CD4-positive, alpha-beta T cell treated with Interleukin-17A for 1 hour (primary cell): ENCODE measurements around the gene C14orf132.

Experiments
- DNase-seq: peaks from one replicate; pipeline ENCODE4 v3.0.0-alpha.2; 2020

Gene C14orf132

DNA sequence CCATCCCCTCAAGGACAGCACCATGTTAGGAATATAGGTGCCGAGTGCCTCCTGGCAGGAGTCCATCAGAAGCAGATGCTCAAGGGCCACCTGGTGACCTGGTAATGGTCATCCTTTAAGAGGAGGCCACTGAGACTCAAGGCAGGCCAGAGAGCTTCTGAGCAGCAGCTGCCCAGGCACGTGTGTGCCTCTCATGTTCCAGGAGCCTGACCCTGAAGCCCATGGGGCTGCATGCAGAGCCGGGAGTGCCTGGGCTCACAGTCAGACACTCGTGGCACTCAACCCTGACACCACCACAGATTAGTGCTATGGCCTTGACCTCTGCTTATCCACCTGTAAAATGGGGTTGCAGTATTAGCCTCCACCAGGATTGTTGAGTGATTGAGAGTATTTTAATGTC is 45.6 kb downstream of the C14orf132 start:
- no peak for DNase-seq

DNA sequence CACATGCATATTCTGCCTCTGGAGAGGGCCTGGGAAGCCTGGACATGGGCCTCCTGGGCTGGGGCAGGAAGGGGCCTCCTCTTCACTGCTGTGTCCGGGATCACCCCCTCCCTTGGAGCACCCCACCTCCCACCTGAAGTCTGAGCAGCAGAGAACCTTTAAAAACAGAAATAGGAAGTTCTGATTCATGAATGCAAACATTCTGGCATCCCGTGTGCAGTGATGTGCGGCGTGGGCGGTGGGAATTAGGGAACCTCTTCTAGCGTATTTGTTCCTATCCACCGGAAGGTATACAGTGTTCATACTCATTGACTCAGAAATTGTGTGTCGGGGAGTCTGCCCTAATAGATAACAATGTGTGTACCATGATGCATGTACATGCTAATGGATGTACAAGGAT is 46.2 kb downstream of the C14orf132 start:
- no peak for DNase-seq

DNA sequence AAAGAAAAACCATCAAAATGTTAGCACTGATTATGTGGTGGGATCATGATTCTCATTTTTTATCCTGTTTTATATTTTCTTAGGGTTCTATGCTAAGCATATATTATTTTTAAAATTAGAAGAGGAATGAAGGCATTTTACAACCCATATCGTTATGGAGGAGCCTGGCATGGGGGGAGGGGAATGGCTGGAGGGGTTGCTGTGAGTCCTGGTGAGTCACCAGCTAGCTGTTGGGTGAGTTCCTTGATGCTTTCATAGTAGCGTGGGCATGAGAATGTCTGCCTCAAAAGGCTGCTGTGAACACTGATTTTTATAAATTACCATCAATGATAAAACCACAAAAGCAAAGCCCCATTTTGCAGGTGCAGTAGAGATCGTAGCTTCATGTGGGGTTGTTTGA is 46.9 kb downstream of the C14orf132 start:
- DNase-seq, result no peak

DNA sequence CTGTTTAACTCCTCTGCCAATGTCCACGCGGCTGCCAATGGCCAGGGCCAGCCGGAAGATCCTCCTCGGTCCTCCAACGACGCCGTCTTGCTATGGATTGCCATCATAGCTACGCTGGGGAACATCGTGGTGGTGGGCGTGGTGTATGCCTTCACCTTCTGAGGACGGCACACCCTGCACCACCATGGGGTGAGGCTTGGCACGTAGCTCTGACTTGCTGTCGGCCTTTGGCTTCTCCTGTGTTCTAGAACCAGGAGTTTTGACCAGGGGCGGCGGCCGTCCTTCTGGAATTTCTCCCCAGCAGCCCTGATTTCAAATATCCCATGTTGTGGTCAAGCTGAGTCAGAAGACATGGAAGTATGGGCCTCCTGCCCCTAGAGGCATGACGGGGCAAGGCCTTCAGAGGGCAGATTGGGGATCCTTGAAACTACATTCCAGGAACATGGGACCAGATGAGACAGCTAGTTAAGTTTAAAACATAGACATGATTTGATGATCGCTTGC is 47.5 kb downstream of the C14orf132 start:
- DNase-seq, result no peak

DNA sequence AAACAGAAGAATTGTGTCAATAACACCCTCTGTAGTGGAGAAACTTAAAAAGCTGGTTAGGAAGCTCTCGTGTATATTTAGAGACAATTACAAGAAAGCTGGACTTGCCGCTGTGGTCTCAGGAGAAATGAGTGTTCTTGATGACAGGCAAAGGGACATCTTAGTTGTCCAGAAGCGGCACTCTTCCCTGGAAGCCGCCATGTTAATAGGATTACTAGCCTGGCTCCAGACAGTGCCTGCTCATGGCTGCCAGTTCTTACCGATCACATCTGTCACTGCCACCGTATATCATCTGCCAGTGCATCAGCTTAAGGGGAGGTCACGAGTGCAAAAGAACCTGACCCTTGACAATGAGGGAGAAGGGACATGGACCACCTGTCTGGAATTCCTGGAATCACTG is 48.9 kb downstream of the C14orf132 start:
- no peak for DNase-seq

DNA sequence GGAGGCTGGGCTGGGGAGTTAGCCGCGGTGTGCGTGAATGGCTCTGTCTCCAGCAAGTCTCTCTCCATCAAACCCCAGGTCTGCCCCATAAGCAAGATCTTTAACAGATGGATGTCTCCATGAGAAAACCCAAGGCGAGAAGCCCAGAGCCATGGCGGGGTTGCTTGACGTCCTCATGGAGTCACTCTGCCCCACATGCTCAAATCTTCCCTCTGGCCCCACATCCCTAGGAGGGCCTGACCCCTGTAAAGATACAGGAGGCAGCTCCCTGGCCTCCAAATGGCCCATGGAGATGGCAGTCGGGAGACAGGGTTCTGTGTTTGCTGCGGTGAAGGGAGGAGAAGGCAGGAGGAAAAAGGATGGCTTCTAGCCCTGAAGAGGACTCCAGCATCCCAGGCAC is 49.3 kb downstream of the C14orf132 start:
- no peak for DNase-seq

DNA sequence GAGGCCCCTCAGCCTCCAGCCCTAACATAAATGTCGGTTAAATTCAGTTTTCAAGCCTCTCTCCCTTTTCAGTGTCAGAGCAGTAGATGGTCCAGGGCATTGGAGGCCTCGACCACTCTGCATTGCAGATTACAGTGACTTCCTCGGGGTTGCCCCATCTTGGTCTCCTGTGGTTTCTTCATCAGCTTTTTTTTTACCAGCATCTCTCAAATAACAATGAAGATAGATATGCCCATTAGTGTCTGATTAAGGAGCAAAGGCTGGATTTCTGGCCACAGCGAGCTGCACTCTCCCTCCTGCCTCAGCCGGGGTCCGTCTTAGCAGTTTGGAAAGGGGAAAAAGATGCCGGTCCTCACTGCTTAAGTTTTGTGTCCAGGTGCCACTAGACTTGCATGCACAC is 49.7 kb downstream of the C14orf132 start:
- DNase-seq, result no peak

DNA sequence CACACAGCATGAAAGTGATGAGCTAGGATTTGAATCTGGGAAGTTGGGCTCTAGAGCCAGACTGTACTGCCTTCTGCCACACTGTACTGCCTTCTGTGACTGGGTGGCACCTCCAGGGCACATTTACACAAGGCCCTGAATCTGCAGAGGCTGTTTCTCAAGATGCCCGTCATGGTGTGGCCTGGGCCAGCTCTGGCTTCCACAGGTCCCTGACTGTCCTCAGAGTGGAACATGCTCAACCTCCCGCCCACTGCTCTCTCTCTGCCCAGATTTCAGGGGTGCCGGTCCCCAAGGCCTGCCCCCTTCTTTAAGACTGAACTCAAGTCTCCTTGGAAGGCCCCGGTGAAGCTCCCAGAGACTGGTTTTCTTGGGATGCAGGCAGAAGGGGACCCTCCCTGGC is 50.2 kb downstream of the C14orf132 start:
- DNase-seq, result no peak

DNA sequence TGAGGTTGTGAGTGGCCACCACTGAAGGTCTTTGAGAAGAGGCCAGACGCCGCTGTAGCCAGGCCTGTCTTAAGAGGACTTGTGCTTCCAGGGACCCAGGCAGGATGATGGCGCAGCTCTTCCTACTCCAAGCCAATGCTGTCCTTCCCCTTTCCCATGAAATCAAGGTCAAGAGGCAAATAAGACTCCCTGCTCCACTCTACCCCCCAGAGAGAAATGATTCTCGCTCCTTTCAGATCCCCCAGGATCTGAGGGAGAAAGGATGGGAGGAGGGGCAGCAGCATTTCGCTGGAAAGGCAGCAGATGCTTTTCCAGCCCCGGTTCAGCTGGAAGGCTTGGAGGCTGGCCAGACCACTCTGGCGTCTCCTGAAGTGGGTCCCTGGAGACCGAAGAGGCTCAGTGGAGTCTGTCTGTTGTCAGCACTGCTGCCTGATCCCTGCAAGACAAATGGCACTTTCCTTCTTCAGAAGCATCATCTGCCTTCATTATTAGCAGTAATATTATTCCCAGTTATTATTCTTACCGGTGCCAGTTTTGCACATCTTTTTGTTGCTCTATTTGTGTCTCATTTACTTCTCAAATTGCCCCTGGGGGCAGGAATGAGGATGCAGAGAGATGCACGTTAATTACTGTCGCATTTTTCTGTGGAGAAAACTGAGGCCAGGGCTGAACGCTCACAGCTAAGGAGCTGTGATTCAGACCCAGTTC is 51.4 kb downstream of the C14orf132 start:
- DNase-seq, result no peak

DNA sequence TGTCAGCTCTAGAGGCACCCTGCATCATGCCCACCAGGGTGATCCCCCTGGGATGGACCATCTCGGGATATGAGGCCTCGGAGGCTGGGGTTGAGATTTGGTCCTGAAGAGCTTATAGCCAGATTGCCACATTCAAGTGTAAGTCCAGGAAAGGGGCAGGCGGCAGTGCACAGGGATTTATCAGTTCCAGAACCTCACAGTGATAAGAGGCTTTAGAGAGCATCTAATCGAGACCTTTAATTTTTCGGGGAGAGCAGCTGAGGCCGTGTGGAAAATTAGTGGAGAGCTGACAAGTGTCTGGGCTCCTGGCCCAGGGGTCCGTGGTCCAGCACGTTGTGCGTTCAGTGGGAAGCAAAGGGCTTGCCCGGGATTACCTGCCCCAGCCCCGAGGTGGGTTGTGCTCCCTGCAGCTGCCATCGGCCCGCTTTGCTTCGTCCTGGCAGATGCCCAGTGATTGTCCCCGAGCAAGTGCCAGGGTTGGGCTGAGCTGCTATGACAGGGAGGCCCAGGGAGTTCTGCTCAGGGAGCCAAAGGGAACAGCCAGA is 52.1 kb downstream of the C14orf132 start:
- no peak for DNase-seq

DNA sequence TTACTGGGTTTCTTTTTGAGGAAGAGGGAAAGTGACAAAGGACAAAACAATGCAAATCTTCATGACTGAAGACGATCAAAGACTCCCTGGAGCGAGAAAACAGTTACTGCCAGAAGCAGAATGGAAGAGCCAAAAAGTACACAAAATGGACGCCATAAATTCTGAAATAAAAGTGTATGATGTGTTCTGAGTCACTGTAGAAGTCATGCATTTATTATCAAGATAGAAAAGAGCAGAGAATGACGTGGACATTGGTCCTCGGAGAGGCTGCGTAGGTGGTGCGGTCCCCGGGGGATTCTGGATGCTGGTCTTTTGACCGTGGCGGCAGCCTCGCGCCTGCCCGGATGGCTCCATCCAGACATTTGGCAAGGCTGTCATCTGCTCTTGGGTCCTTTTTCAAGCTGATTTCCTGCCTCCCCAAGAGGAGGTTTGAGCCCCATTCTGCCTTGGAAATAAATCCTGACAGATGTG is 52.8 kb downstream of the C14orf132 start:
- DNase-seq, result no peak

DNA sequence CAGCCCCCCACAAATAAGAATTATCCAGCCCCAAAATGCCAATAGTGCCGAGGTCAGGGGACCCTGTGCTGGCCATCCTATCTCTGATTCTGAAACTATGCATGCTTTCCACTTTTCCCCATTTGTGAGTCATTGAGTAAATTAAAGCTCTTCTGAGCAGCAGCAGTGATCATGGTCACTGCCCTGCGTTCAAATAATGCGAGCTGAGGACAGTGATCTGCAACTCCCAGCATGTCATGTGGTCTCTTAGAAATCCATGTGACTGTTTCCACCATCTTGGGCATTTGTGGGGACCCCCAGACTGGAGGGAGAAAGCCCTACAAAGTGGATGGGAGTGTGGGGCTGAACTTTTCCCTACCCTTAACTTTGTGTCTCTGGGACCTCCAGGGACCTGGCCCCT is 53.8 kb downstream of the C14orf132 start:
- DNase-seq, result no peak

DNA sequence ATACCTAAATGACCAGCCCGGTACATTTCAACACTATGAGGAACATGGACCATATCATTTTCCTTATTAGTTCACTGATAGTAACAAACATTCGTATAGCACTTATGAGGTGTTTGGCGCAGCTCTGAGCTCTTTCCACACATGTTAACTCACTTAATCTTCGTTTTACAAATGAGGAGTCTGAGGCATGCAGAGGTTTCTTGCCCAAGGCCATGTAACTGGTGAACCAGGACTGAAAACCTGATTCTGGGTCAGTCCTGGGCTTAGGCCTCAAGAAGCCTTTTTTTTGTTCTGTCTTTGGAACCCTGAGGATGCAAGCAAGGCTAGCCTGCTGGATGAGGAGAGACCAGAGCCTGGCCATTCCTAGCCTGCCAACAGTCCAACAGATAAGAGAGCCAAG is 55.0 kb downstream of the C14orf132 start:
- DNase-seq, result no peak

DNA sequence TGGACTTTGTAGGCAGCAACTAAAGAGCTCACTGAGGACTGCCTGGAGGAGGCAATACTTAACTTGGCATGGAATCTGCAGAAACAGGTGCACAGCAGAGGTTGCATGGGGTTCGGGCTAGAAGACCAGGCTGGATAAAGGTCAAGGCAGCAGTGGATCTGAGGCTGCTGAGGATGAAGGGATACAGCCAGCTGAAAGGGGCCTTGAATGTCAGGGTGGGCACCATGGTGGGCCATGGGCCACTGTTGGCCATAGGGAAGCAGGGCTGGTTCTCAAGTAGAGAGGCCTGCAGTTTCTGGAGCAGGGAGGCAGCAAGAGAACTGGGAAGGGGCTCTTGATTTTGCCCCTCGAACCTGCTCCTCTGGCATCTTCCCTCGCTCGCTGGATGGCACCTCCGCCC is 55.5 kb downstream of the C14orf132 start:
- DNase-seq, result no peak

DNA sequence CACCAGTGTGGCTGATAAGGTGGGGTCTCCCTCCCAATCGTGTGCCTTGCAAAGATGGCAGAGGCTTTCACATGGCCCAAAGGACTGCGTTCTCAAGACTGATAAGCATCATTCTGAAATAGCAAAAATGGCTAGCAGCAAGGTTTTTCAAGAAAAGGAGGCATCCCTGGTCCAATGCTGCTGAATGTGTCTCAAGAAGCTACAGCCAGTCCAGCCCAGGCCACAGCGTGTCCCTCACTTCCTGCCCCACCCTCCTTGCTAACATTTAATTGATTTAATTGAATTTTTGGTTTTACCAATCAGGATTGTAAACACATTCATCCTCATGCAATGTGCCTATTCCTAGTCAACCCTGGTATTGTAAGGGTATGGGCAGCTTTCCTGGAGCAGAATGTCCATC is 55.9 kb downstream of the C14orf132 start:
- DNase-seq, result no peak

DNA sequence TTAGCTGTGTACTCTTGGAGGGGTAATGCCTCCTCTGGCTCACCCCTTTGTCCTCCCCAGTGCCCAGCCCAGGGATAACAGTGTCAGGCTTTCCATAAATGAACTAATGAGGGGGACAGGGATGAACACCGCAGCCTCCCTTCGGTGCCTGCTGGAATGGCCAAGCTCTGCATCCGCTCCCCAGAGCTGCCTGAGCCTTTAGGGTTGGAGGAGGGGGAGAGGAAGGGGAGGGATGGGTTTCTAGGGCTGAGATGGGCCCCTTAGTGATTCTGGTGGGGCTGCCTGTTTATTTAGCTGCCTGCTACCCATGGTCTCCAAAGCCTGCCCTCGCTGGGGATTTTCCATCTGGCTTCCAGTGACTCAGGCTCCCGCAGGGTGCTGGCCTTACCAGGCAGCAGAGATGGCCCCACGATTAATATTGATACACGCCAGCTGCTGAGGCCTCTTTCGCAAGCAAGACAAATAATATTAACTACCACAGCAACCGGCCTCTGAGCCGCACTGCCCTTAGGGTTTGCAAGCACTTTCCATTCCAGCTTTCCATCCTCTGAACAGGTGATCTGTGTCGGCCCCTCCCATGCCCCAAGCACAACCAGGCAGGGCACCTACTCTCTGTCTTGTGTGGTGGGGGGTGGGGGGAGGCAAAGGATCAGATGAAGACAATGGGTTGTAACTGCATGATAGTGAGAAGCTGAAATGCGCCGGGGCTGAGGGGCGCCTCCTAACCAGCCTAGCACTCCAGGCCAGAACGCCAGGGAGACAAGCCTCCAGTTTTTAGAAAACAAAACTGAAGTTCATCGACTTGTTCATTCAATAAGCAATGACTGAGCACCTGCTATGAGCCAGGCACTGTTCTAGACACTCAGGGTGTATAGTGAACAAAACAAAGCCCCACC is 56.7 kb downstream of the C14orf132 start:
- no peak for DNase-seq

DNA sequence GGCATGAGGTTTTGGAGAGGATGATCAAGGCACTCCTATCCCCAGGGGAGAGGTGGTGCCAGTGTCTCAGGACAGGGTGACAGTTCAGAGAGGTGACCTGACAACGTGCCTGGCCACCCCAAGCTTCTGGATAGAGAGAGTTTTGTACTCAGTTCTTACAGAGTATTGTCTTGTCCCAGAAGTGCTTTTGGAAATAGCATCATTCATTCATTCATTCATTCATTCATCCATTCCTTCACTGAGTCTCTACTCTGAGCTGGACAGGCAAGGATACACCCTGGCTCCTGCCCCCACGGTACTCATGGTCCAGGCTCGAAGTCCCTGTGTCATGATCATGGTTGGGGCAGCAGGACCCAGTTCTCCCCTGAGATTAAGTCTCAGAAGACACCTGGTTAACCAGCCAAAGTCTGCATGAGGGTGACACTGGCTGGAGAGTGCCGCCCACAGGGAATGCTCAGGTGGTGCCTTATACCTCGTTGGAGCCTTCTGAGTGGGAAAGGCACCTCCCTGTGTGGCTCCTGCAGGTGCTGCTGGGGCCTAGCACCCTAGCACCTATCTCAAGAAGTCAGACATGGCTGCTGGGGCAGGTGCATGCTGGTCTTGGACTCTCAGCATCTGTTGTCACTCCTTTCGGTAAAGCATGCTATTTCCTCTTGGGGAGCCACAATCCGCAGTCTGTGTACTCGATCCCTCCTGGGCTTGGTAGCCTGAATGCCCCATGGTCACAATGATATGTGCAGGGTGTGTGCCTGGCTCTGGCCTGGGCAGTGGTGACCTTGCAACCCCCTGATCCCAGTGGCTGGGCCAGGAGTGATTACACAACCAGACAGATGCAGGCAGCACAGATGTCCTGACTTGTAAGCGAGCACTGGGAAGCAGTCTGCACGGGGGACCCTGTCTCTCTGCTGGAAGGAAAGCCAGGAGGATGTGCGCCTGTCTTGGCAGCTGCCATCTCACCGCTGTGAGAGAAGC is 57.8 kb downstream of the C14orf132 start:
- no peak for DNase-seq

DNA sequence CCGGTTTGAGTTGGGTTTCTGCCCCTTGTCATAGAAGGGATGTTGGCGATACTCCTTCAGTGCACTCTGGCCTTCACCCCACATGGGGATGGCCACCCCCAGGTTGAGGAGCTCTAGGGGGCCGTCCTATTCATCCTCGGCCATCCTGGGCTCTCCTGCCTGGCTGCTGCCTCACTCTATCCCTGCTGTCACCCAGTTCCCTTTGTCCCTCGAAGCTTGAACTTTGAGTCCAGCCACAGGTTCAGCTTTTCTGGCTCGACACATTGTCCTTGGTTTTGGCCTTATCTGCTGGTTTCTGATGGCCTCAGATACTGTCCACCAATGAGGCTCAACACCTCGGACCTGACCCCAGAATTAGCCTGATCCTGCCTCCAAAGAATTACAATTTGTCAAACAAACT is 58.6 kb downstream of the C14orf132 start:
- no peak for DNase-seq

DNA sequence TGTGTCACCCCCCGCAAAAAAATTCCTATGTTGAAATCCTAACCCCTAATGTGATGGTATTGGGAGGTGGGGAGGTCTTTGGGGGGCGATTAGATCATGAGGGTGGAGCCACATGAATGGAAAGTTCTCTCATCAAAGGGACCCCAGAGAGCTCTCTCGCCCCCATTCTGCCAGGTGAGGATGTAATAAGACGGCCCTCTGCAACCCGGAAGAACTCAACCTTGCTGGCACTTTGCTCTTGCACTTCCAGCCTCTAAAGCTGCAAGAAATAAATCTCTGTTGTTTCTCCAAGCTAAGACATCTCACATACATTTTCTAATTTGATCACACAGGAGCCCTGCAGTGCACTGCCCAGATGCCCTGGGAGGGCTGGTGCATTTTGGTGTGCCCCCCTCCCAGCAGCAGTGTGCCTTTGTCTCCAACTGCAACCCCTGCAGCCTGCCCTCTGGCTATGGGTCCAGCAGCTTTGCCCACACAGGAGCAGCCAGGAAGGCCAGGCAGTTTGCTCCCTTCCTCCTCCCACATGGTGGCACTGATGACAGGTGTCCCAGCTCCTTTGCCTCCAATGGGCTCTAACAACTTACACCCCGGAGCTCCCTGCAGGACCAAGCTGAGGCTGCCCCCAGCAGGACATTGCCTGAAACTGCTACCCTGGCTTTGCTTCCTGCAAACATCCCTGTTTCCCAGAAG is 59.3 kb downstream of the C14orf132 start:
- no peak for DNase-seq

DNA sequence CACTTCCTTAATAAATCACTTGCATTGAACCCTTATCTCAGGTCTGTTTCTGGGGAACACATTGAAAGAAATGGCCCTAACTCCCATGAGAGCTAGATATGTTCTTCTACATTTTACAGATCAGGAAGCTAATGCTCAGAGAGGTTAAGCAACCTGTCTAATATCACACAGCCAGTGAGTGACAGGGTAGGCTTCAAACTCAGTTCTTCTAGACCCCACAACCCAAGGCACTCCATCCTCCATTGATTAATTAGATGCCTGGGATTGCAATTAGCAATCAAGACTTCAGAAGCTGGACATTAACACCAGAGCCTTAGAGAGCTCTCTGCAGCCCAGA is 59.8 kb downstream of the C14orf132 start:
- DNase-seq, result no peak

DNA sequence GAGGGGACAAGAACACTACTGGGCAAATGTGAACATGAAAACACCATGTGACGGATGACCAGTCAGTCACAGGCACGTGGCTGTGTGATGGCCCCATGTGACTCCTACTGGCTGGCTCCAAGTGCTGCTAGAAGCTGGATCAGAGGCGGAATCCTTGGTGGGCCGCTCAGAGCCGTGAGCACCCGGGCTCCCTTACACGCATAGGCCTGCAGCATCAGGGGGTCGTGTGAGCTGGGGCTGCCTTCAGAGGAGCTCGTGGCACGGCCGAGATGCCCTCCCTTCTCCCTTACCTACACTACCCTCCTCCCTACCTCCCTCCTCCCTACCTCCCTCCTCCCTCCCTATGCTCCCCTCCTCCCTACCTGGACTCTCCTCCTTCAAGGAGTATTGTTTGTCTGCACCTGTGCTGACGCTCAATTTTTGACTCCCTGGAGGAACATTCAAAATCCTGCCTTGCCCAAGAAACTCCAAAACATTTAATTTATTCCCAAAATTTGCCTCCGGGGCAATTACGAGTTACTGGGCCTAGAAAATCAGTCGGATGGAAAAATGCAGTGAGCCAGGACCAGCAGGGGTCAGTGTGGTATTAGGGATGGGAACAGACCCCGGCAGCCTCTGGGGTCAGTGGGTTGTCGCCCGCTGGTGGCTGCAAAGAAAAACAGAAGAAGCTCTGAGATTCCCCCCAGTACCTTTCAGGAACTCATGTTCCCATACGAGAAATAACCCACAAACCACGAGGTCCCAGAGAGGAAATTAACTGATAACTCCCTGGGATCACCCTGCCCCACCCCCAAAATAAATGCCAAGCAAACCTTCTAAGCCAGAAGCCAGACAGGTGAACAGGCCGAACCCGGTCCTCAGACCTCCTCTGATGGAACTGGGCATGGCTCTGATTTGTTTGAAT is 61.3 kb downstream of the C14orf132 start:
- DNase-seq, result peak; percentile 65
